LNCAP (cell line): ENCODE data around the gene NUDCD3.

Experiments
- TF ChIP-seq, protein P1 (sequence below): fragments of 450-650 bp; IDR thresholded peaks from 2 replicates; pipeline ENCODE4 v1.5.1; 2017; ENCODE audit warnings: mild to moderate bottlenecking

The NUDCD3 gene

DNA sequence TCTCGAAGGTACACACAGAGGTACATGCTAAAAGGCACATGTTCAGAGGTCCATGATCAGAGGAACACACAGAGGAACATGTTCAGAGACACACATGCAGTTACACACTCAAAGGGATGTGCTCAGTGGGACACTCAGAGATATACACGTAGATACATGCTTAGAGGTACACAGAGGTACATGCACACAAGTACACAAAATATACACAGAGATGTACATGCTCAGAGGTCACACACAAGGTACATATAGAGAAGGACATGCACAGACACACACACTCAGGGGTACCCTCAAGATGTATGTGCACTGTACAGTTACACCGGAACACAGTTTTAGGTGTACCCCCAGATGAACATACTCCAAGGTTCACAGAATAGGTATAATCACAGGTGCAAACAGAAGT is 31.9 kb upstream of the NUDCD3 start:
- TF ChIP-seq, protein P1, sequence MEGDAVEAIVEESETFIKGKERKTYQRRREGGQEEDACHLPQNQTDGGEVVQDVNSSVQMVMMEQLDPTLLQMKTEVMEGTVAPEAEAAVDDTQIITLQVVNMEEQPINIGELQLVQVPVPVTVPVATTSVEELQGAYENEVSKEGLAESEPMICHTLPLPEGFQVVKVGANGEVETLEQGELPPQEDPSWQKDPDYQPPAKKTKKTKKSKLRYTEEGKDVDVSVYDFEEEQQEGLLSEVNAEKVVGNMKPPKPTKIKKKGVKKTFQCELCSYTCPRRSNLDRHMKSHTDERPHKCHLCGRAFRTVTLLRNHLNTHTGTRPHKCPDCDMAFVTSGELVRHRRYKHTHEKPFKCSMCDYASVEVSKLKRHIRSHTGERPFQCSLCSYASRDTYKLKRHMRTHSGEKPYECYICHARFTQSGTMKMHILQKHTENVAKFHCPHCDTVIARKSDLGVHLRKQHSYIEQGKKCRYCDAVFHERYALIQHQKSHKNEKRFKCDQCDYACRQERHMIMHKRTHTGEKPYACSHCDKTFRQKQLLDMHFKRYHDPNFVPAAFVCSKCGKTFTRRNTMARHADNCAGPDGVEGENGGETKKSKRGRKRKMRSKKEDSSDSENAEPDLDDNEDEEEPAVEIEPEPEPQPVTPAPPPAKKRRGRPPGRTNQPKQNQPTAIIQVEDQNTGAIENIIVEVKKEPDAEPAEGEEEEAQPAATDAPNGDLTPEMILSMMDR = no peak

- TF ChIP-seq, protein P1 = no peak
Observed at GRCh38 chr7:44521347-44522095, 31.1 kb upstream of the NUDCD3 start.

DNA sequence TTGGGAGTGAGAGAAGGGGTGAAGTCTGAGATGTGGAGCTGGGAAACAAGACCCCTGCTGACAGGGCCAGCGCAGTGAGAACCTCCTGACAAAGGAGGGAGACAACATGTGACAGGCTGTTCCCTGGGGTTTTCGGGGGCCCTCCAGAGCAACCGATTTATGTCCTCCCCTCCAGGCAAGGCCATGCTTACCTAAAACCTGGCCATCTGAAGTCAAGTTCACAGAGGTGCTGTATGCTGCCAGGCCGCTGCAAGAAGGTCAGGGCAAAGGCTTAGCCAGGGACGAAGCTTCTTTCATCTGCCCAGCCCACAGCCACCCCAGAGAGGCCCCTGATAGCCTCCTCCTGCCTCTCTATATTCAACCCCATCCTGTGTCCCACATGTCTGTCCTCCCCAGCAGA is 30.1 kb upstream of the NUDCD3 start:
- TF ChIP-seq, protein P1 = no peak

DNA sequence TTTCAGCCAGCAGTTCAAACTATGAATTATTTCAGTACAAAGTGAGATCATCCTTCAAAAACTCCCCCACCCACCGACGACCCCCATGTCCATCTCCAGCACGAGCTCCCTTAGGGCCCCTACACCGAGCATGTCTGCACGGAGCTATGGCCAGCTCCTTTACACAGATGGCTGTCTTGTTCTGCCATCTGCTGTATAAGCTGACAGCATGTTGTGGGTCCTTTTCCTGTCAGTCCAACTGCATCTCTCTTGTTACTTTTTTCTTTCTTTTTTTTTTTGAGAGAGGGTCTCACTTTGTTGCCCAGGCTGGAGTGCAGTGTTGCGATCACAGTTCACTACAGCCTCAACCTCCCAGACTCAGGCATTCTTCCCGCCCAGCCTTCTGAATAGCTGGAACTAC is 29.1 kb upstream of the NUDCD3 start:
- TF ChIP-seq, protein P1 = no peak

GRCh38 chr7:44518761-44519160 is 28.3 kb upstream of the NUDCD3 start:
- TF ChIP-seq, protein P1 = no peak

- TF ChIP-seq, protein P1 = no peak
Observed at GRCh38 chr7:44517175-44517574, 26.7 kb upstream of the NUDCD3 start.

- TF ChIP-seq, protein P1 = no peak
Observed at GRCh38 chr7:44515590-44516268, 25.3 kb upstream of the NUDCD3 start.
